ENCODE measurements around the gene DUOXA1.
"Not testable (repeated sequence)": the region's sequence is repeated elsewhere in the genome, so short reads cannot be mapped to it uniquely, and the experiment has no call there.

The DUOXA1 gene

DNA sequence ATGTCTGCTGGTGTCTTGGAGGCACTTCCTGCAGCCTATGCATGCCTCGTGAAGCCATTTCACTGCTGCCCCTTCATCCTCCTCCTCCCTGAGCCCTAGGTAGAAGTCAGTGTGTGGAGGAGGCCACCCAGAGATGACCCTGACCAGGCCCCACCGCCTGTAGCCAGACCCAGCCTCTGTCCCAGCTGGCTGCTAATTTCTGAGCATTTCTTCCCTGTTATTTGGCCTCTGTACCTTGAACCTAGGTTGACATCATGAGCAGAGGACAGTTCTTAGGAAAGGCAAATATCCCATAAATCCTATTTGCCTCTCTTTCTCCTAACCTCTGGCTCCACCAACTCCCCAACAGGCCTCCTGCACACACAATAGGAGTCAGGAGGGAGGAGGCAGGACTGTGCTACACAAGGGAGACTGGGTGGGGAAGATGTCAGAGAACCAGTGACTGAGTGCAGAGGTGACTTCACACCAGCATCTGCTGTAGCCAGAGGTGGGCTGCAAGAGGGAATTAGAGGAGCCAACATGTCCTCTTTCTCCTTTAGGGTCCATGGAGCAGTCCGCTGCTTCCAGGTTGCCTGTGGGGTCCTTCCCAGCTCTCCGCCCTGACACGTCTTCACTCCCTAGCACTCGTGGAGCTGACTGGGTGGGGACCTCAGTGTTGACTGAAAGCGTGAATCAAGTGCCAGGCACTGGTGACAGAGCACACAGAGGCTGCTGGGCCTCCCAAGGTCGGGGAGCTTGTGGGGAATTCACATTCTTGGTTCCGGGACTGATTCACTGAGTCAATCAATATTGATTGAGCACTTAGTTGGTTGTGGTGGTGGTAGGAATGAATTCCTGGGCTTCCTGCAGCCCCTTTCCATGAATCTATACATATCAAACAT is 54.0 kb downstream of the DUOXA1 start:
- H3K36me3 Mint-ChIP-seq, H3K27ac Mint-ChIP-seq, H3K4me3 Mint-ChIP-seq, H3K9me3 Mint-ChIP-seq, H3K27me3 Mint-ChIP-seq, H3K4me1 Mint-ChIP-seq: not testable (repeated sequence)

DNA sequence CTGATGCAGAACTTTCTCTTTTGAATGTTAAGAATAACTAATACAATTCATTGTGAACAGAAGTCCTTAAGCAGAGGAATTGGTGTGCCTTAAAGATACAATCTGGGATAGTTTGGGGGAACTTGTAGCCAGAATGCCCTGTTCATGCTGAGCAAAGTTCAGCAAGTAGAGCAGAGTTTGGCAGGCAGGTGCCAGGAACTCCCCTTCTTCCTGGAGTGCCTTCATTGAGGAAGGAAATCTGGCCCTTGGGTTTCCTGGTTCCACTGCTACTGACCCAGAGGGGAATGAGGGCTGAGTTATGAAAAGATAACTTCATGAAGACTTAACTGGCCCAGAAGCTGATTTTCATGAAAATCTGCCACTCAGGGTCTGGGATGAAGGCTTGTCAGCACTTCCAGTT is 56.1 kb downstream of the DUOXA1 start:
- H3K4me1 Mint-ChIP-seq, H3K4me3 Mint-ChIP-seq, H3K9me3 Mint-ChIP-seq, H3K27ac Mint-ChIP-seq, H3K27me3 Mint-ChIP-seq, H3K36me3 Mint-ChIP-seq: not testable (repeated sequence)

DNA sequence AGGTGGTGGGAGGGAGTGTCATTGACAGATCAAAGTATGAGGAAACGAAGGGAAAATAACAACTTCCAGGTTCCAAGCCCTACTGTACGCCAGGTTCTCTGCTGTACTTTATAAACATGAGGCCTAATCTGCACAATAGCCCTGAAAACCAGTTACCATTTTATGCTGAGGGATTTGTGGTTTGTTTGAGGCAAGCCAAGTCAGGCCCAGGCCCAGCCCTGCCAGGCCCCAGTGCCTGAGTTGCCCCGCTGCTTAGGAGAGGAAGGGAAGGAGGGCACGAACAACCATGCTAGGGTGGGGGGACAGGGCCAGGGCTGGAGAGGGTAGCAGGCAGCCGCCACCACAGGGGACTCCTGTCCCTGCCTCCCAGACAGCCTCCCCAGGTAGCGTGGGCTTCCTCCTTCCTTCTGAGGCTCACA is 59.7 kb downstream of the DUOXA1 start:
- H3K4me1 Mint-ChIP-seq, H3K9me3 Mint-ChIP-seq, H3K4me3 Mint-ChIP-seq, H3K27me3 Mint-ChIP-seq, H3K36me3 Mint-ChIP-seq, H3K27ac Mint-ChIP-seq: not testable (repeated sequence)
